GM21360 (cell line): ENCODE data around the gene C1orf53.

Experiments used
- ATAC-seq: cut with Tn5 transposase; IDR thresholded peaks from one replicate; pipeline ENCODE4 v1.9.1; 2021; ENCODE audit warnings: mild to moderate bottlenecking, moderate library complexity; ENCODE audit not compliant: unreplicated experiment

Gene C1orf53

GRCh38 chr1:197907846-197908616 lies 5.6 kb downstream of the C1orf53 start:
- no peak for ATAC-seq

GRCh38 chr1:197908716-197909220 lies 6.3 kb downstream of the C1orf53 start:
- no peak for ATAC-seq

DNA sequence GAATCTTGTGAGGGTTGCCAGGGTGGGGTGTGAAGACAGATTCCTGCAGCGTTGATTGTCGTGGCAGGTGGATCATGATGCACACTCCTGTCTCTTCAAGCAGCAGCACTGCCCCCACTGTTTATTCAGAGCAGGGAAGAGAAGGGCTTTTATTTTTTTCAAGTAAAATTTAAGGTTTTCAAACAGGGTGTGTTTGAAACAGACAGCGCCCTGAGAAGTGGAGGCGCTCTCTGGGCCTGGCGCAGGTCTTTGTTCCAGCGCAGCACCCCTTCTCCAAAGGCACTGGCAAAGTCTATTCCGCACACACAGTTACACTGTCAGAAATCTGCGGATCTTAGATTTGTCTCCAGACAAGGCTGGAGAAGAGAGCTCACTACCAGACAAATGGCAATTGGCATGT lies 7.0 kb downstream of the C1orf53 start:
- ATAC-seq, result no peak

- ATAC-seq, result no peak
Measured at GRCh38 chr1:197910120-197910991, 7.9 kb downstream of the C1orf53 start.

DNA sequence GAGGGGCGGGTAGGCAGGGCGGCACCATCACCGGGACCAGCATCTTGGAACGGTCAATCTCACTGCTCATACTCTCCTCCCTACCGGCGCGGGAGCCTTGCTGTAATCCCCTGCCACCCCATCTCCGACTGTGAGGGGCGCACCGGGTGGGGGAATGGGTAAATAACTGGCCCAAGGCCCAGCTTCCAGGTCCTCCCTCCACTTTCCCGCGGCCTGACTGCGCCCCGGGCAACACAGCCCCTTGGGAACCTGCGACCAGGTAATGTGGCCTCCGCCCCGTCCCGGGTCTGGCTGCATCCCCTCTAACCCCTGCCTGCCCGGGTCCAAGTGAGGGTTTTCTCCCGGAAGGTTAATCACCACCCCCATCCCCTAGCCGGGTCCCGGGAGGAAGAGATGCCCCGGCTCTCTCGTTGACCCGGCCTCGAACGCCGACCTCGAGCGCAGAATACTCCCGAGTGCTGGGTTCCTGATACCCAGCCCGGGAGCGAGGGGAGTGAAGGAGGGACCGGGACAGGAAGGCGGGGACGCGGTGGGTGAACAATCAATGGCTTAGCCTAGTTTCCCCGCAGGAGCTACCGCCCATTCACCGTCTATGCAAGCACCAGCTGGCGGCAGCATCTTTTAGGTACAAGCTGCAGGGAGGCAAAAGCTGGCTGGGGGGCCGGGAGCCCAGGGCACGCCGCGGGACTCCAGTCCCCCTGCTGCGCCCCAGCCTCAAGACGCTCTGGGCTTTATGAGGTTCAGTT lies 8.9 kb downstream of the C1orf53 start:
- no peak for ATAC-seq

- no peak for ATAC-seq
Measured at GRCh38 chr1:197911857-197912696, 9.6 kb downstream of the C1orf53 start.

GRCh38 chr1:197912739-197913494 lies 10.5 kb downstream of the C1orf53 start:
- no peak for ATAC-seq

DNA sequence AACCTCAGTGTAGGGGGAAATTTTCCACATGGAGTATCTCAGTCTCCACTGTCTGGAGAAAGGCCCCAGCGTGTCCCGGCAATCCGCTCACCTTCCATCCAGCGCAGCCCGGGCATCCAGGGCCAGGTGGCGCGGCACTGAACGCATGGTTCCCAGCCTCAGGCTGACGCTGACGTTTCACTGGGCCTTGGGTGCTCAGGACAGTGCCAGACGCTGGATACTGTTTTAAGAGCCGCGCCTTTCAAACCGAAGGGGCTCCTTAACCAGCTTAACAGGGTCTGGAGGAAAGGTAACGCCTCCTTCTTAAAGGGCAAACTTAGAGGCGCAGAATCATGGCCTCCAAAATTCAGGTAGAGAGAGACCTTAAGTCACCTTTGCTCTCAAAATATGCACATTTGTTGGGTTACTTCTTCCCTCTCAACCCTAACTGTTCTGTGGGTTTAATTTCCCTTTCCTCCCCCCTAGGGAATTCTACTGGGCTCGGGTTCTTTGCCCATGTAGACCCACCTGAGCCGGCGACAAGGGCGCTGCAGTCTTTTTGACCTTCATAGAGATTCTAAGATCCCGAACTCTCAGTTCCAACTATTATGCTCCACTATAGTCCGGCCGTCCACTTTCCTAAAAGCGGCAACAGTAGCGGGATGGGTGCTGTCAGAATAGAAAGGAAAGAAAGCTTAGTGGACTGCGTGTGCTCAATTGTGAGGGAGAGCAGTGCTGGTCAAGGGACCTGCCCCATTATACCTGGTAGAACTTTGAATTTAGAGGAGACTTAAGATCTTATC lies 11.3 kb downstream of the C1orf53 start:
- no peak for ATAC-seq

DNA sequence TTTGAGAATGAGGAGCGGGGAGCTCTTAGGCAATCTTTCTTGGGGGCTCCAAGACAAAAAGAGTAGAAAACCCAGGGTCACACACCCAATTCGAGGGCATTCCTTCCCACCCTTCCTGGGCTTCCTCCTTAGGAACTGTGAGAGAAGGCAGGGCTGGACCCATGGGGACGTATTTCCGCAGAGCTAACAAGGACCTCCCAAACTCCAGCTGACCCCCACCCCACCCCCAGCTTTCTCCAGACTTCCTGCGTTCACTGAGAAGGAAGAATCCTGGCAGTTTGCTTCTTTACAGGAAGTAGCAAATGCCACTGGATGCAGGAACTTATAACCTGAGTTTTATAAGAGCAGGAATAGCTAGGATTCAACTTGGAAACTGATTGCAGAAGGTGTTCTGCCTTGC lies 12.1 kb downstream of the C1orf53 start:
- ATAC-seq, result no peak

DNA sequence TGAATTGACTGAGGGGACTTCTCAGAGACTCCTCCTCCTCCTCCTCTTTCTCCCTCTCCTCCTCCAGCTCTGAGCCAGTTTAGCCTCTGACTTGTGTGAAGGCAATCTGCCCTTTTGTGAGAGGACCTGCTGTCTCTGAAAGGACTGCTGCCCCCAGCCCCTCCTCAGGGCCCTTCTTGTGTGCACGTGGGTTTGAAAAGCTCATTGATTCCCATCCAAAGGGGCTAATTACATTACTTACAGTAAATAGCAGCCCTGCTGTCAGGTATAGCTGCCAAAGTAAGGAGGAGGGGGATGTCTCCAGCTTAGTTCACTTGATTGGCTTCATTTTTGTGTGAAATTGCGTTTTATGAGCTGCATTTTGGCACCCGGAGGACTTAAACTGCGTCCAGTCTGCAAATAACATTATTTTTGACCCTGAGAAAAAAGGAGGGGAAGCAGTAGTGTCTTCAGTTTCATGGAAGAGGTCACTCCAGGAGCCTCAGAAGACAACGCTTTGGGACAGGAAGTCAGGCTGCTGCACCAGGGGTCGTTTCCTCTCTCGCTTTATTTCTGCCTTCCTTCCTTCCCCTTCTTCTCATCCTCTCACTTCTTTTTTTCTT lies 12.9 kb downstream of the C1orf53 start:
- ATAC-seq, result no peak

- no peak for ATAC-seq
Measured at GRCh38 chr1:197915862-197916499, 13.6 kb downstream of the C1orf53 start.

GRCh38 chr1:197916500-197916983 lies 14.1 kb downstream of the C1orf53 start:
- ATAC-seq, result no peak

DNA sequence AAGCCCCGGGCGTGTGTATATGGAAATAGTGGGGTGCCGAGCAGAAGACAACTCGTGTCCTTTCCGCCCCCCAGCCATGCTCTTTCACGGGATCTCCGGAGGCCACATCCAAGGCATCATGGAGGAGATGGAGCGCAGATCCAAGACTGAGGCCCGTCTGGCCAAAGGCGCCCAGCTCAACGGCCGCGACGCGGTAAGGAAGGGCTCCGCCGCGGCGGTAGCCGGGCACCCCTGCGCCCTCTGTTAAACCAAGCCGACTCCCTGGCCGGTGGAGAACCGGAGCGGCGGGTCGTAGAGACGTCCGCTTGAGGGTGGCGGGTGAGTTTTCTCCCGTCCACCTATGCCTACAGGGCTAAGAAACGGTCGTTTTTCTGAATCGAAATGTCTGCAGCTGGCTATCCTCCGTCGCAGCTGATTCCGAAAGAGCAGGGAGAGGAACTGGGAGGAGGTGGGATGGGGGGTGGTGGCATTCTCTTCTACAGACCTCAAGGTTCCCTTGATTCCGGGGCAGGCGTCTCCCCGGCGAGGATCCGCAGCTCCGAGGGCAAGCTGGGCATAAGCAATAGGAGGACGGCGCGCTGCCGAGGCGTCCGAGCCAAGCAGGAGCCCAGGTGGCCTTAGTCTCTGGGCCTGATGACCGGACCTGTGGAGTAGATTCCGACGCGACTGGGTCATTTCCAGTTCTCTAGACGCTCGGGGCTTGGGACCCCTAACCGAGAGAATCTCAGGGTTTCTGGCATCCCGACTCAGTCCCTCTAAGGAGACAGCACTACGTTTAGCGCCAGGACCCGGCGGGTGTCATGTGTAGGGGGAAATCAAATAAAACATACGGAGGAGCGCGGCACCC lies 15.6 kb downstream of the C1orf53 start:
- no peak for ATAC-seq

- no peak for ATAC-seq
Measured at GRCh38 chr1:197918807-197919345, 16.4 kb downstream of the C1orf53 start.

GRCh38 chr1:197919346-197920066 lies 17.1 kb downstream of the C1orf53 start:
- ATAC-seq, result no peak

DNA sequence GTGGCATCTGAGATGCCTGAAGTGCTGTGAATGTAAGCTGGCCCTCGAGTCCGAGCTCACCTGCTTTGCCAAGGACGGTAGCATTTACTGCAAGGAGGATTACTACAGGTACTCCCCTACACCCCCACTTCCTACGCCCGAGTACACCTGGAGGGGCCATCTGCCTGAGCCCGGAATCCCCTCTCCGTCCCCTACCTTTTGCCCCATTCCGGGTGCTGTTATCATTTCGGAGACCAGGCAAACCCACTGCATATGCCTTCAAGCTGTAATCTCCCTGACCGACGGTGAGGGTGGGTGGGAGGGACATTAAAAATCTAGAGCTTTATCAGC lies 17.6 kb downstream of the C1orf53 start:
- no peak for ATAC-seq
